Colonic mucosa (tissue), 4 donors: Measurements from ENCODE around the gene ADGRL3. TPM values are rescaled to one million over a fixed set of nuclear protein-coding genes. Genes with fewer than 3 reads are reported as not detected.

ENCODE experiments used
- DNase-seq: peaks from one replicate; pipeline ENCODE4 v3.0.0-alpha.2; 2020
- H3K27ac ChIP-seq: fragments of 200-600 bp; one replicate; pipeline ENCODE4 v1.8.0; 2021
- H3K27me3 ChIP-seq: fragments of 200-600 bp; one replicate; pipeline ENCODE4 v1.8.0; 2021
- H3K36me3 ChIP-seq: fragments of 200-600 bp; one replicate; pipeline ENCODE4 v1.8.0; 2021
- H3K4me1 ChIP-seq: fragments of 200-600 bp; one replicate; pipeline ENCODE4 v1.8.0; 2021; ENCODE audit warnings: mild to moderate bottlenecking
- H3K4me3 ChIP-seq: fragments of 200-600 bp; one replicate; pipeline ENCODE4 v1.8.0; 2021
- H3K9ac ChIP-seq, 2 donors: one replicate each; pipeline ENCODE4 v1.7.0; 2013; ENCODE audit warnings: control low read depth in 2 of 2, low read depth in 2 of 2, low read length in 2 of 2
- H3K9me3 ChIP-seq: fragments of 200-600 bp; one replicate; pipeline ENCODE4 v1.8.0; 2021
- intact Hi-C: fragments of 100-400 bp; cut with DNase I; formaldehyde crosslinking; loops from one replicate; pipeline ENCODE4 v1.14.1; 2022
- total RNA-seq, 2 donors: library from RNA; stranded (reverse); fragmentation: NEBNext Ultra II Directional in 1 of 2; extraction: Animal tissue kit (Norgen Biotek cat#: 25700) in 1 of 2; gene quantifications; one replicate each; pipeline ENCODE4 v1.2.1, GENCODE V29; 2021
- TF ChIP-seq, protein P1 (sequence below): fragments of 200-600 bp; IDR thresholded peaks from one replicate; pipeline ENCODE4 v1.8.0; 2022; ENCODE audit warnings: antibody characterized with exemption, mild to moderate bottlenecking
- donor health status: healthy.
- donor health status: DM: no; HTN: no; CAD: no.
- donor health status: DM: no; HTN: no; CAD: no.

Gene ADGRL3
- total RNA-seq, 2 donors from 2014 or later: 4.1 to 4.4 TPM

DNA sequence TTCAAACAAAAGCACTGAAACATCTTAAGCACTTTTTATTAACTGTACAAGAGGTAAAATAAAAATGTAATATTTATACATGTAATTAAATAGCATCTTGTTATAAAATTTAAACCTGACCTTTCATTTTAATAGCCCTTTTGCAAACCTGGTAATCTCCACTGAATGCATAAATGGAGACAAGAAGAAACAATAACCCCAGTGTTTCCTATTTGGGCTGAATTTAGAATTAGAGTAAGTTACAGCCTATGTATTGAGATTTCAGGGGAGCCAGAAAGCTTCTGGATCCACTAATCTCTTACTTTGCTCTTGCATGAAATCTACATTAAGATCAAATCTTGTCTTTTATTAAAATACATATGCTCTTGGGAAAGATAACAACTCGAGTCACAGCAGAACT is 261.8 kb downstream of the ADGRL3 start:
- no peak for DNase-seq
- Histone ChIP-seq H3K9ac (no peak overlapping the region), H3K4me3 (no peak overlapping the region), H3K9me3 (no peaks in the 10 kb centered on the region), H3K36me3 (no peaks in the 10 kb centered on the region), H3K27ac (no peak overlapping the region), H3K4me1 (no peaks in the 10 kb centered on the region), H3K27me3 (no peaks in the 10 kb centered on the region)
- intact Hi-C loops: no loop called here
- TF ChIP-seq, protein P1, sequence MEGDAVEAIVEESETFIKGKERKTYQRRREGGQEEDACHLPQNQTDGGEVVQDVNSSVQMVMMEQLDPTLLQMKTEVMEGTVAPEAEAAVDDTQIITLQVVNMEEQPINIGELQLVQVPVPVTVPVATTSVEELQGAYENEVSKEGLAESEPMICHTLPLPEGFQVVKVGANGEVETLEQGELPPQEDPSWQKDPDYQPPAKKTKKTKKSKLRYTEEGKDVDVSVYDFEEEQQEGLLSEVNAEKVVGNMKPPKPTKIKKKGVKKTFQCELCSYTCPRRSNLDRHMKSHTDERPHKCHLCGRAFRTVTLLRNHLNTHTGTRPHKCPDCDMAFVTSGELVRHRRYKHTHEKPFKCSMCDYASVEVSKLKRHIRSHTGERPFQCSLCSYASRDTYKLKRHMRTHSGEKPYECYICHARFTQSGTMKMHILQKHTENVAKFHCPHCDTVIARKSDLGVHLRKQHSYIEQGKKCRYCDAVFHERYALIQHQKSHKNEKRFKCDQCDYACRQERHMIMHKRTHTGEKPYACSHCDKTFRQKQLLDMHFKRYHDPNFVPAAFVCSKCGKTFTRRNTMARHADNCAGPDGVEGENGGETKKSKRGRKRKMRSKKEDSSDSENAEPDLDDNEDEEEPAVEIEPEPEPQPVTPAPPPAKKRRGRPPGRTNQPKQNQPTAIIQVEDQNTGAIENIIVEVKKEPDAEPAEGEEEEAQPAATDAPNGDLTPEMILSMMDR: no peak

DNA sequence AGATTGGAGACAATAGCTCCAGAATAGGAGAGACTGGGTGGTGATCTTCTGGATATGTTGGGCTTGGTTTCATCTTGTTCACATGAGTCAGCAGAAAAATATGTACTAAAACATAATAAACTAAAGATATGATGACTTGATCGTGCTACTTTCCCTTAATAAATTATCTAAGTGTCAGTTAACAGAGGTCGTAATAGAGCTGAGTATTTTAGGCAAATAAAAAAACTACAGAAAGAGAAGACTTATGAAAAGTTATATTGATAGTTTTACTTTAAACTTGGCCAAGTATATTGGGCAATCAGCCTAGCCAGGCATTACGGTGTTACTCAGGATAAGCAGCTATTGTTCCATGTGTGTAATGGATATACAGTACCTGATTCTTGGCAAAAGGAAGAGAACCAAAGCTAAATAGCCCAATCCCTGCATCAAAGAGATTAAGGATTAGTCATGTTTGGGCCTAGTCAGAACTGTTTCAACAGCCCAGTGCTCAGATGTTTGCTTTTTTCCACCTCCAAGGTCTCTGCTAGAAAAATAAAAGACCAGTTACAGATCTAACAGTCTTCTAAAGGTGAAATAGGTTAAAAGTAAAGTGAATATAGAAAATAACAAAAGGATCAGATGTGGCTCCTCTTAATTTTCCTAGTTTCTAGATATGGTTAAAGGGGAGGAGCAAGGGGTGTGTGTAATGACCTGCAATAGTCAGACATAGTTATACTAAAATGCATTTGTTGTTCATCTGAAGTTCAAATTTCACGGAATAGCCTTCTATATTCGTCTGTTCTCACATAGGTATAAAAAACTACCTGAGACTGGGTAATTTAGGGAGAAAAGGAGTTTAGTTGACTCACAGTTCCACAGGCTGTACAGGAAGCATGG is 262.6 kb downstream of the ADGRL3 start:
- Histone ChIP-seq H3K9ac (no peak overlapping the region), H3K4me3 (no peak overlapping the region), H3K36me3 (no peaks in the 10 kb centered on the region), H3K9me3 (no peaks in the 10 kb centered on the region), H3K4me1 (no peaks in the 10 kb centered on the region), H3K27ac (no peak overlapping the region), H3K27me3 (no peaks in the 10 kb centered on the region)
- intact Hi-C loops: no loop called here
- no peak for DNase-seq
- TF ChIP-seq, protein P1: no peak

DNA sequence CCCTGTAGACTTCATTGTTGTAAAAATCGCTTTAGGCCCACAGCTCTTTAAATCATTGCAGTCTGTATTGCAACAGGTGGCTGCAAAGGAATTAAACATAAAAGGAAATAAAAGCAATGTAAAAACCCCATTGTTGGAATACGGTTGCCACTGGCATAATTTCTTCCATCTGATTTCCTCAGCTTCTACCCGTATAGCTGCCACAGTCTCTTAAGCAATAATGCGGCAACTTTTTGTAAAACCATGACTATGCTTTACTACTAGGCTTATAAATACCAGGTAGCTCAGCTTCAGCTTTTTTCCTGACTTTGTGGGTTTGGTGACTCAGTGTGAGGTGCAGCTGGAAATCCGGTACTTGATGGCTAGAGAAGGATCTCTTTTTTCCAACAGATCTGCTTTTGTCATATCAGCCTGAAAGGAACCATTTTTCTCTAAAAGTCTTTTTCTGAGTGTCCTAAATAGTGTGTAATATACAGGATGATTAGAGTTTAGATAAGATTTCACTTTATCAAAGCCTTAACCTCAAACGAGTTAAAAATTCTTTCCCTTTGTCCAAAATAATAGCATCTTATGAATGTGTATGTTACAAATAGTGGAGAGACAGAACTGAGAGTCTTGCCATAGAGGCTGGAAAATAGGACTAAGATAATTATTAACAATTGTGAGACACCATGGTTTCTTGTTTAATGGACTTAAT is 268.0 kb downstream of the ADGRL3 start:
- no peaks in the 10 kb centered on the region for H3K4me1 ChIP-seq

DNA sequence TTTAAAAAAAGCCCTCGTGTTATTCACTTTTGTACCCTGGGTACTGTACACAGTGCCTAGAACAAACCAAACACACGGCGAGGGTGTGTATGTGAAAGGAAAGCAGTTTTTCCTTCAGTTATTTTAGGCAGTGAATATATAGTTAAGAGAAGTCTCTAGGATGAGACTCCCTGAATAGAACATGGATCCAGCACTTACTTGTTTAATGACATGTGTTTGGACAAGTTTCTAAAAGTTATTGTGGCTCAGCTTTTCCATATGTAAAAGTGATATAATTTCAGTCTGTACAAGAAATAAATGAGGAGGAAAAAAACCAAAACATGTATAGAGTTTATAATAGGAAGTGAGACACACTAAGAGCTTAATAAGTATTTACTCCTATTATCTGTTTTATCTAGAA is 273.2 kb downstream of the ADGRL3 start:
- Histone ChIP-seq H3K4me3 (no peak overlapping the region), H3K9me3 (no peaks in the 10 kb centered on the region), H3K36me3 (no peaks in the 10 kb centered on the region), H3K4me1 (no peaks in the 10 kb centered on the region), H3K27me3 (no peaks in the 10 kb centered on the region), H3K27ac (no peak overlapping the region), H3K9ac (no peak overlapping the region)
- TF ChIP-seq, protein P1: no peak
- no peak for DNase-seq
- intact Hi-C loops: no loop called here

More for the DNA sequence above, 268.0 kb downstream of the ADGRL3 start:
- no peak overlapping the region for H3K9ac ChIP-seq
- H3K36me3 ChIP-seq: no peaks in the 10 kb centered on the region
- intact Hi-C loops: no loop called here
- no peaks in the 10 kb centered on the region for H3K9me3 ChIP-seq
- TF ChIP-seq, protein P1: no peak
- DNase-seq: no peak
- no peak overlapping the region for H3K27ac ChIP-seq
- H3K4me3 ChIP-seq: no peak overlapping the region
- H3K27me3 ChIP-seq: no peaks in the 10 kb centered on the region

DNA sequence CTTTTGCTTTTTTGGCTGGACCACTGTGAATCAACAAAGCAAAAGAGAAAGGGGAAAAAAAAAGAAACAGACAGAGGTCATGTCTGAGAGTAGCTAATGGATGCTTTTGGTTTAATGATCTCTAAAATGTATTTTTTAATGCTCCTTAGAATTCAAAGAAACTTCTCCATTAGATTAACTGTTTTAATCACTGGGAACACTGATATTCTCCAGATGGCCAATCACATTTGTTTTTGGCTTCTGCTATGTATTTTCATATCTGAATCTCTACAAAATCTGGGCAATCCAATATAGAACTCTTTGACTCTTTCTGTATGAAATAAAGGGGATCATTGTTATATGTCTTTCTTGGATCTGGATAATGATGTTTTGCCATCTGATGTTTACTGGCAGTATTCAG is 278.2 kb downstream of the ADGRL3 start:
- DNase-seq: no peak
- intact Hi-C loops: no loop called here
- no peaks in the 10 kb centered on the region for H3K36me3 ChIP-seq

More for the DNA sequence above, 278.2 kb downstream of the ADGRL3 start:
- Histone ChIP-seq H3K9me3 (no peaks in the 10 kb centered on the region), H3K27me3 (no peaks in the 10 kb centered on the region), H3K27ac (no peak overlapping the region), H3K4me3 (no peak overlapping the region), H3K9ac (no peak overlapping the region), H3K4me1 (no peaks in the 10 kb centered on the region)
- TF ChIP-seq, protein P1: no peak
